ENCODE measurements around the gene QKI. TPM values are rescaled to one million over a fixed set of nuclear protein-coding genes. Genes with fewer than 3 reads are reported as not detected.
"Not testable (repeated sequence)": the region's sequence is repeated elsewhere in the genome, so short reads cannot be mapped to it uniquely, and the experiment has no call there.

QKI gene
- total RNA-seq, 1 experiment from 2014 or later = not detected

GRCh38 chr6:163414946-163415619, 565 bp downstream of the QKI start:
- no peak for DNase-seq (ENCODE audit: low spot score)

- DNase-seq (ENCODE audit: low spot score) = no peak
These were observed 1.4 kb downstream of the QKI start for GRCh38 chr6:163415620-163416556.

GRCh38 chr6:163416557-163417253, 2.2 kb downstream of the QKI start:
- peak; percentile 29 for DNase-seq (ENCODE audit: low spot score)

- DNase-seq (ENCODE audit: low spot score) = no peak
These were observed 3.1 kb downstream of the QKI start for GRCh38 chr6:163417595-163417994.

- DNase-seq (ENCODE audit: low spot score) = no peak
These were observed 4.0 kb downstream of the QKI start for GRCh38 chr6:163418311-163419029.

GRCh38 chr6:163419413-163420288, 5.1 kb downstream of the QKI start:
- no peak for DNase-seq (ENCODE audit: low spot score)

GRCh38 chr6:163420289-163420614, 5.7 kb downstream of the QKI start:
- DNase-seq (ENCODE audit: low spot score) = no peak

- no peak for DNase-seq (ENCODE audit: low spot score)
These were observed 8.0 kb downstream of the QKI start for GRCh38 chr6:163422550-163422949.

GRCh38 chr6:163423696-163424095, 9.2 kb downstream of the QKI start:
- DNase-seq (ENCODE audit: low spot score) = no peak

- DNase-seq (ENCODE audit: low spot score) = peak; percentile 49
These were observed 13.2 kb downstream of the QKI start for GRCh38 chr6:163427498-163428254.

- no peak for DNase-seq (ENCODE audit: low spot score)
These were observed 13.9 kb downstream of the QKI start for GRCh38 chr6:163428373-163428772.

- no peak for DNase-seq (ENCODE audit: low spot score)
These were observed 15.4 kb downstream of the QKI start for GRCh38 chr6:163429858-163430448.

- no peak for DNase-seq (ENCODE audit: low spot score)
These were observed 17.8 kb downstream of the QKI start for GRCh38 chr6:163432300-163432699.

- DNase-seq (ENCODE audit: low spot score) = not testable (repeated sequence)
These were observed 19.0 kb downstream of the QKI start for GRCh38 chr6:163433486-163433885.

- DNase-seq (ENCODE audit: low spot score) = no peak
These were observed 20.5 kb downstream of the QKI start for GRCh38 chr6:163435023-163435422.

GRCh38 chr6:163436843-163437242, 22.3 kb downstream of the QKI start:
- no peak for DNase-seq (ENCODE audit: low spot score)

GRCh38 chr6:163437466-163437865, 22.9 kb downstream of the QKI start:
- DNase-seq (ENCODE audit: low spot score) = no peak

GRCh38 chr6:163438298-163438939, 23.9 kb downstream of the QKI start:
- DNase-seq (ENCODE audit: low spot score) = no peak

GRCh38 chr6:163438940-163439335, 24.4 kb downstream of the QKI start:
- DNase-seq (ENCODE audit: low spot score) = no peak

All from HT-29 (cell line).